Gastrocnemius medialis (tissue), 4 donors: ENCODE measurements around the gene BBS7. TPM values are rescaled to one million over a fixed set of nuclear protein-coding genes. Genes with fewer than 3 reads are reported as not detected.

ENCODE experiments used
- ATAC-seq, 2 donors: fragments of 150-250 bp; one replicate each; pipeline ENCODE4 v1.9.1; 2016
- DNase-seq, 2 donors: peaks; one replicate each; pipeline ENCODE4 v3.0.0-alpha.2; 2019
- H3K27ac ChIP-seq, 4 donors: fragments of 200-600 bp; sonication (generic); 1 replicate in 1 of 4; 2 replicates in 3 of 4; pipeline ENCODE4 v1.5.1; 2016 to 2018; ENCODE audit warnings: mild to moderate bottlenecking in 2 of 4, moderate library complexity in 1 of 4
- H3K27me3 ChIP-seq, 3 donors: fragments of 200-600 bp; sonication (generic) in 2 of 3; 1 replicate in 1 of 3; 2 replicates in 2 of 3; pipeline versions ENCODE4 v1.5.1 to v1.6.0; 2016 to 2019; ENCODE audit warnings: mild to moderate bottlenecking in 1 of 3, moderate library complexity in 1 of 3
- H3K36me3 ChIP-seq, 2 donors: fragments of 200-600 bp; sonication (generic) in 1 of 2; one replicate each; pipeline ENCODE4 v1.5.1; 2017 to 2018
- H3K4me1 ChIP-seq, 2 donors: fragments of 200-600 bp; sonication (generic) in 1 of 2; one replicate each; pipeline ENCODE4 v1.5.1; 2016 to 2017; ENCODE audit warnings: mild to moderate bottlenecking in 2 of 2
- H3K4me3 ChIP-seq, 4 donors: fragments of 200-600 bp; sonication (generic) in 3 of 4; 1 replicate in 1 of 4; 2 replicates in 3 of 4; pipeline ENCODE4 v1.5.1; 2016 to 2019; ENCODE audit warnings: mild to moderate bottlenecking in 2 of 4
- H3K9me3 ChIP-seq, 3 donors: fragments of 200-600 bp; sonication (generic) in 2 of 3; 1 replicate in 1 of 3; 2 replicates in 2 of 3; pipeline ENCODE4 v1.5.1; 2016 to 2019
- POLR2A ChIP-seq, 2 donors: fragments of 450-650 bp; IDR thresholded peaks; one replicate each; pipeline ENCODE4 v1.6.1; 2017; ENCODE audit warnings: antibody characterized with exemption in 2 of 2, mild to moderate bottlenecking in 2 of 2, moderate library complexity in 2 of 2
- in situ Hi-C, 4 donors: fragments of 200-750 bp; cut with MboI; loops; one replicate each; pipeline versions ENCODE4 v1.15.0 to v1.8.0; 2017; ENCODE audit warnings: low sequenced_read_pairs in 4 of 4
- intact Hi-C: fragments of 100-400 bp; cut with DNase I; formaldehyde crosslinking; loops from one replicate; pipeline ENCODE4 v1.15.1; 2023; ENCODE audit warnings: low total_unique reads
- total RNA-seq, 4 donors: library from RNA; depleted of rRNA; stranded (reverse); fragments of >200 nt; gene quantifications; one replicate each; pipeline versions ENCODE4 v1.1.0 to v1.2.3, GENCODE V29; 2016
- TF ChIP-seq, protein P1 (sequence below), 5 experiments: fragments of 450-650 bp in 3 of 5; fragments of 200-600 bp in 2 of 5; sonication (generic) in 2 of 5; IDR thresholded peaks in 4 of 5; conservative IDR thresholded peaks in 1 of 5; 1 replicate in 4 of 5; 2 replicates in 1 of 5; pipeline ENCODE4 v1.5.1; 2016 to 2019; ENCODE audit warnings: antibody characterized with exemption in 5 of 5, mild to moderate bottlenecking in 3 of 5, moderate library complexity in 3 of 5

Gene BBS7
- total RNA-seq, 4 donors from 2014 or later, result 4.5 to 11.1 (median 6.7) TPM

DNA sequence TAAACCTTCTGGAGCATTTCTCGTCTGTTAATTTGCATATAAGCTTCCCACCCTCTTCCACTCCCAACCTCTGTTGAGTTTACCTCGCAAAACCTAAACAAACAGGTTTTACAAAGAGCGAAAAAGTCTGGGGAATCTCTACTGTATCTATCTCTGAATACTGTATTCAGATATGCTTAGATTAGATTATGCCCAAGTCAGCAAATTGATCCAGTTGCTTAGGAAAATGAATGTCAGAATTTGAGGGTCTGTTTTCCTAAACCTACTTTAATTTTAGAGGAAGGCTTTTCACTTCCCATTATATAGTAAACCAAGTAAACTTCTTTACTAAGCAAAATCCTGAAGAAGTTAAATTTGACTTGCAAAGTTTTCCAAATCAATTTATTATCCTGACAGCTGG is 53.3 kb downstream of the BBS7 start:
- in situ Hi-C loops, result loop anchor here in 1 of 4 donors (25.0 kb wide), 1 partner anchor 345 kb away; the partner anchor contains the start of gene BLTP1
- ATAC-seq (no peak), DNase-seq (no peak)
- Histone ChIP-seq H3K36me3 (peaks cover 0 to 55% of the 10 kb centered on the region in 2 donors), H3K9me3 (no peaks in the 10 kb centered on the region), H3K27me3 (no peaks in the 10 kb centered on the region), H3K4me3 (no peak overlapping the region), H3K27ac (no peak overlapping the region), H3K4me1 (no peaks in the 10 kb centered on the region)
- intact Hi-C loops, result no loop called here
- TF ChIP-seq, protein P1, sequence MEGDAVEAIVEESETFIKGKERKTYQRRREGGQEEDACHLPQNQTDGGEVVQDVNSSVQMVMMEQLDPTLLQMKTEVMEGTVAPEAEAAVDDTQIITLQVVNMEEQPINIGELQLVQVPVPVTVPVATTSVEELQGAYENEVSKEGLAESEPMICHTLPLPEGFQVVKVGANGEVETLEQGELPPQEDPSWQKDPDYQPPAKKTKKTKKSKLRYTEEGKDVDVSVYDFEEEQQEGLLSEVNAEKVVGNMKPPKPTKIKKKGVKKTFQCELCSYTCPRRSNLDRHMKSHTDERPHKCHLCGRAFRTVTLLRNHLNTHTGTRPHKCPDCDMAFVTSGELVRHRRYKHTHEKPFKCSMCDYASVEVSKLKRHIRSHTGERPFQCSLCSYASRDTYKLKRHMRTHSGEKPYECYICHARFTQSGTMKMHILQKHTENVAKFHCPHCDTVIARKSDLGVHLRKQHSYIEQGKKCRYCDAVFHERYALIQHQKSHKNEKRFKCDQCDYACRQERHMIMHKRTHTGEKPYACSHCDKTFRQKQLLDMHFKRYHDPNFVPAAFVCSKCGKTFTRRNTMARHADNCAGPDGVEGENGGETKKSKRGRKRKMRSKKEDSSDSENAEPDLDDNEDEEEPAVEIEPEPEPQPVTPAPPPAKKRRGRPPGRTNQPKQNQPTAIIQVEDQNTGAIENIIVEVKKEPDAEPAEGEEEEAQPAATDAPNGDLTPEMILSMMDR (IDR thresholded peaks at IDR 0.05 in 4 of 5, conservative IDR thresholded peaks at IDR 0.05 in 1 of 5), result no peak
- no peak for TF ChIP-seq POLR2A (IDR thresholded peaks at IDR 0.05)

DNA sequence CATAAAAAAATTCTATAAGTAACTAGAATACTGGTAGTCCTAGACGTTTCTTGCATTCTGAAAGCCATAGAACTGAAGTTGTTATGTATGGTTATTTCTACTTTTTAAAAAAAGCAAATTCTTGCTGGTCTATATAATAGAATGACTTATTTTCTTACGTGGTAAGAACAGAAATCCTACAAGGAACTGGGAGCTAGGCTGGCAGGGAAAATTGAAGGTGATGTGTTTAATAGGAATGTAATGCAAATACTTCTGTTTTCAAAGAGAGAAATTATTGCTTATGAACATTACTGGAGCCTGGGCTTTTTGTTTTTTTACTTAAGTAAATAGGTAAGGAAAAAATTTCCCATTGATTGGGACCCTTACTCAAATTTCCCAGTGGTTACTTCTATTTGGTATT is 55.5 kb downstream of the BBS7 start:
- no peaks in the 10 kb centered on the region for H3K4me1 ChIP-seq
- TF ChIP-seq, protein P1 (IDR thresholded peaks at IDR 0.05 in 4 of 5, conservative IDR thresholded peaks at IDR 0.05 in 1 of 5), result no peak
- no peak for TF ChIP-seq POLR2A (IDR thresholded peaks at IDR 0.05)
- intact Hi-C loops (no loop called here), in situ Hi-C loops (loop anchor here in 1 of 4 donors (25.0 kb wide), 1 partner anchor 348 kb away; the partner anchor contains the start of gene BLTP1)
- no peak overlapping the region for H3K27ac ChIP-seq
- no peak overlapping the region for H3K4me3 ChIP-seq
- H3K9me3 ChIP-seq, result no peaks in the 10 kb centered on the region
- ATAC-seq, result no peak
- no peaks in the 10 kb centered on the region for H3K27me3 ChIP-seq
- DNase-seq, result no peak
- peaks cover 0 to 77% of the 10 kb centered on the region in 2 donors for H3K36me3 ChIP-seq

DNA sequence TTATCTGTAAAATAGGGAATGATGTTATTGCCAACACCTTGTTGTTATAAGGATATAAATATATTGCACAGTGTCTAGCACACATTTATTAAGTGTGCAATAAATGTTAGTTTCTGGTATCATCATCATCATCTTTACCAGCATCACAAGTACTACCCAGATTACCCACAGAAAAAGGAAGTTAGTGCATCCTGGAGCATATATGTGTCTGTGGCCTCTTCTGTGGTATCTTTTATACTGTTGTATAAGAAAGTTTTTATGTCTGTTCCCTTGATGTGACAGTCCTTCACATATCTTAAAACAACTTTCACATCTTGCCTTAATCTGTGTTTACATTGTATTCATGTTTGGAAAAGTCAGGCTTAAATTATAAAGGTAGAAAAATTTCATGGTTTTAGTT is 59.2 kb downstream of the BBS7 start:
- TF ChIP-seq, protein P1 (IDR thresholded peaks at IDR 0.05 in 4 of 5, conservative IDR thresholded peaks at IDR 0.05 in 1 of 5), result no peak
- H3K9me3 ChIP-seq, result no peaks in the 10 kb centered on the region
- no peak for DNase-seq
- no peaks in the 10 kb centered on the region for H3K4me1 ChIP-seq
- no peak overlapping the region for H3K4me3 ChIP-seq
- no peaks in the 10 kb centered on the region for H3K27me3 ChIP-seq
- in situ Hi-C loops, result loop anchor here in 1 of 4 donors (25.0 kb wide), 1 partner anchor 351 kb away; the partner anchor contains the start of gene BLTP1
- H3K27ac ChIP-seq, result no peak overlapping the region
- intact Hi-C loops, result no loop called here
- peaks cover 0 to 96% of the 10 kb centered on the region in 2 donors for H3K36me3 ChIP-seq
- ATAC-seq, result no peak

DNA sequence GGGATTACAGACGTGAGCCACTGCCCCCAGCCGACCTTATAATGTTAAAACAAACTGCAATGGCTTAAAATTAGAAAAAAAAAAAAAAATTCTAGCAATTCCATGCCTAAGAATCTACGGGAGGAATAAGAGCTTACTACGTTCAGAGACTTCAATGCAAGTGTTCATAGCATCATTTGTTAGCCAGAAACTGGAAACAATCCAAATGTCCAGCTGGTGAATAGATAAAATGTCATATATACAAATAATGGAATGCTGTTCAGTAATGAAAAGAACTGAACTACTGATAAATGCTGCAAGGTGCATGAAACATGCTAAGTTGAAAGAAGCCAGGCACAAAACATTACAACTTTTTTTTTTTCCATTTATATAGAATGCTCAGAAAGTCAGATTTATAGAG is 63.9 kb downstream of the BBS7 start:
- intact Hi-C loops (no loop called here), in situ Hi-C loops (loop anchor here in 1 of 4 donors (25.0 kb wide), 1 partner anchor 356 kb away; the partner anchor contains the start of gene BLTP1)
- peaks cover 10 to 16% of the 10 kb centered on the region in 2 donors for H3K4me1 ChIP-seq
- no peak for ATAC-seq
- no peaks in the 10 kb centered on the region for H3K9me3 ChIP-seq
- no peak overlapping the region for H3K4me3 ChIP-seq
- DNase-seq, result no peak
- no peaks in the 10 kb centered on the region for H3K27me3 ChIP-seq
- no peak overlapping the region for H3K27ac ChIP-seq
- peaks cover 0 to 83% of the 10 kb centered on the region in 2 donors for H3K36me3 ChIP-seq
- TF ChIP-seq POLR2A (IDR thresholded peaks at IDR 0.05), result no peak
- TF ChIP-seq, protein P1 (IDR thresholded peaks at IDR 0.05 in 4 of 5, conservative IDR thresholded peaks at IDR 0.05 in 1 of 5), result no peak

DNA sequence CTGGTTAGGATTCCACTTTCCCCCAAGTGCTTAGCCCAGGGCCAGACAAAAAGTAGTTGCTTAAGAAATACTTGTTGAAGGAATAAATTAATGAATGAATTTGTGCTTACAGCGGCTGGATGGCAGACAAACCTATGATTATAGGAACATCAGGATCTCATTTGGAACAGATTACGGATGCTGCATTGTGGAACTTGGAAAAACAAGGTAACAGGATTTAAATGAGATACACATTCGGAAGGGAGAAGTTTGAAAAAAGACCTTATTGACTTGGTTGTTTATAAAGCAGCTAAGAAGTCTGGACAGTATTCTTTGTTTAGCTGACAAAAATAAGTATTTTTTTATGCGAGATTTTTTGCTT is 68.6 kb downstream of the BBS7 start:
- in situ Hi-C loops, result loop anchor here in 1 of 4 donors (25.0 kb wide), 1 partner anchor 361 kb away; the partner anchor contains the start of gene BLTP1
- Histone ChIP-seq H3K36me3 (peaks cover 0 to 36% of the 10 kb centered on the region in 2 donors), H3K4me3 (peak overlapping the region; percentile 82 to 95 (median 89)), H3K27ac (peak overlapping the region; percentile 84 to 95 (median 88)), H3K9me3 (no peaks in the 10 kb centered on the region), H3K4me1 (peaks cover 17 to 20% of the 10 kb centered on the region in 2 donors), H3K27me3 (no peaks in the 10 kb centered on the region)
- DNase-seq, result no peak
- no peak for ATAC-seq
- intact Hi-C loops, result loop anchor here (1.0 to 2.0 kb wide), 3 partner anchors 23 to 105 kb away; partner anchors contain the start of genes ANXA5 and BBS7
- TF ChIP-seq POLR2A (IDR thresholded peaks at IDR 0.05), result no peak
- TF ChIP-seq, protein P1 (IDR thresholded peaks at IDR 0.05 in 4 of 5, conservative IDR thresholded peaks at IDR 0.05 in 1 of 5), result no peak
